ENCODE results near the gene SLC17A5. TPM values are rescaled to one million over a fixed set of nuclear protein-coding genes. Genes with fewer than 3 reads are reported as not detected.
"Not testable (repeated sequence)": the region's sequence is repeated elsewhere in the genome, so short reads cannot be mapped to it uniquely, and the experiment has no call there.

Gene SLC17A5
- total RNA-seq, 4 donors from 2014 or later: 15.0 to 17.9 (median 16.2) TPM

DNA sequence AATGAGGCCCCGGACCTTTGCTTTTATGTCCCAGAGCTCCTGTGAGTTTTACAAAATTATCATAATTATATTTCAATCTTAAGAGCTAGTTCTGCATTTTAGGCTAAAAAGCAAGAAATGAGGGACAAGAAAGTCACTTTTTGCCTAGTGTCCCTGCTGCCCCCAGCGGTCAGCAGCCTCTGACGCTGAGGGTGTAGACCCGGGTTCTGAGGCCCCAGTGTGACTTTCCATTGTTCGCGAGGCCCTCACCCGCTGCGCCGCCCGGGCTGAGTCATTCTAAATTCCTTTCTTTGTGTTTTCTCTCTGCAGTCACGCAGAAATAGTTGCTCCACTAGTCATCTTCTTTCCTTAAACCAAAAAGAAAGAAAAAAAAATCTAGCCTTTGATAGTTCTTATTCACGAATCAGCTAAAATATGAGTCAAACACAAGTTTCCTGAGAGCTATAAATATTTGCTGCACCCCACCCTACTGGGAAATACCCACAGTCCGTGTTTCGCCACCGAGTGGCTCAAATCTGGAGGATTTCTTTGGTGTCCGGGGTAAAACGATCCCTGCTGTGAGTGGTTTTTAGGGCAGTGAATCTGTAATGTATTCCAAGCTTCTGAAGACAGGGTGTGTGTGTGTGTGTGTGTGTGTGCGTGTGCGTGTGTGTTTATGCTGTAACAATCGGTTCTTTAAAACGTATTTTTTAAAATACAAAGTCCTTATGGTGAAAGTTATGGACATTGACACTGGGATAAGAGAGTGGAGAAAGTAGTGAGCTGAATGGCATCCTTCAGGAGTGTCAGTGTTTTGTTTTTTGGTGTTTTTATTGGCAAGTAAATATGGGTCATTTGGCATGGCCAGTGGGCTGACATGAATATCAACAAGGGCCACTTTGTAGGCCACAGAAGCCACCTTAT is 73.3 kb downstream of the SLC17A5 start:
- peak overlapping the region; percentile 32 to 48 (median 41) for H3K4me3 ChIP-seq
- H3K4me1 ChIP-seq: peaks cover 25 to 46% (median 40%) of the 10 kb centered on the region in 4 donors
- peak overlapping the region; percentile 89 to 94 (median 92) for H3K27ac ChIP-seq (replicated peaks in 1 of 4)
- peak; percentile 96 for DNase-seq (ENCODE audit: extremely low spot score)
- 8% methylated on average over 21 of the region's 21 CpGs for WGBS
- TF ChIP-seq POLR2AphosphoS5 (IDR thresholded peaks at IDR 0.05) (peak; percentile 79 to 91), EP300 (IDR thresholded peaks at IDR 0.05) (no peak), POLR2A (IDR thresholded peaks at IDR 0.05; ENCODE audit: low read depth) (peak; percentile 10)
- TF ChIP-seq, protein P1, sequence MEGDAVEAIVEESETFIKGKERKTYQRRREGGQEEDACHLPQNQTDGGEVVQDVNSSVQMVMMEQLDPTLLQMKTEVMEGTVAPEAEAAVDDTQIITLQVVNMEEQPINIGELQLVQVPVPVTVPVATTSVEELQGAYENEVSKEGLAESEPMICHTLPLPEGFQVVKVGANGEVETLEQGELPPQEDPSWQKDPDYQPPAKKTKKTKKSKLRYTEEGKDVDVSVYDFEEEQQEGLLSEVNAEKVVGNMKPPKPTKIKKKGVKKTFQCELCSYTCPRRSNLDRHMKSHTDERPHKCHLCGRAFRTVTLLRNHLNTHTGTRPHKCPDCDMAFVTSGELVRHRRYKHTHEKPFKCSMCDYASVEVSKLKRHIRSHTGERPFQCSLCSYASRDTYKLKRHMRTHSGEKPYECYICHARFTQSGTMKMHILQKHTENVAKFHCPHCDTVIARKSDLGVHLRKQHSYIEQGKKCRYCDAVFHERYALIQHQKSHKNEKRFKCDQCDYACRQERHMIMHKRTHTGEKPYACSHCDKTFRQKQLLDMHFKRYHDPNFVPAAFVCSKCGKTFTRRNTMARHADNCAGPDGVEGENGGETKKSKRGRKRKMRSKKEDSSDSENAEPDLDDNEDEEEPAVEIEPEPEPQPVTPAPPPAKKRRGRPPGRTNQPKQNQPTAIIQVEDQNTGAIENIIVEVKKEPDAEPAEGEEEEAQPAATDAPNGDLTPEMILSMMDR (IDR thresholded peaks at IDR 0.05): peak; percentile 25 to 54 (median 38)
- H3K9me3 ChIP-seq: no peaks in the 10 kb centered on the region
- intact Hi-C loops (cut with DNase I): loop anchor here (2.0 kb wide), 1 partner anchor 60 kb away; the partner anchor contains the start of gene EEF1A1
- H3K27me3 ChIP-seq: no peaks in the 10 kb centered on the region
- H3K36me3 ChIP-seq: no peaks in the 10 kb centered on the region

DNA sequence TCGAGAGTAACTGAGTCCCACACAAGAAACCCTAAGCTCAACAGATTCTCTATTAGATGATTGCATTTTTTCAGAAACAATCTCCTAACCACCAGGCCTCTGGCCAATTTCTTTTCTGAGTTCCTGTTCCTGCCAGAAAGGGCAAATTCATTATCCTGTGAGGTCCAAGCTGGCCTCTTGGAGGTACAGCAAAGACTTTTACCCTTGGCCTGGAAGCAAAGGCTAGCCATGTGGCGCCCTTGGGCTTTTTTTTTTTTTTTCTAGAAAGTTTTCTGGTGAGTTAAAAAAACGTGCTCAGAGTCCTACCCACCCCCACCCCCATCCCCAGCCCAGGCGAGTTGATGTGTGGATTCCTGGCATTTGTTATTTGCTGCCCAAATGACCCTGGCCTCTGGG is 73.9 kb downstream of the SLC17A5 start:
- no peak for TF ChIP-seq EP300 (IDR thresholded peaks at IDR 0.05)
- TF ChIP-seq POLR2A (IDR thresholded peaks at IDR 0.05; ENCODE audit: low read depth): no peak
- TF ChIP-seq, protein P1 (IDR thresholded peaks at IDR 0.05): no peak
- no peak for TF ChIP-seq POLR2AphosphoS5 (IDR thresholded peaks at IDR 0.05)
- no peak for DNase-seq (ENCODE audit: extremely low spot score)
- Histone ChIP-seq H3K27me3 (no peaks in the 10 kb centered on the region), H3K27ac (replicated peaks in 1 of 4) (peak overlapping the region; percentile 89 to 94 (median 92)), H3K4me1 (peaks cover 25 to 39% (median 34%) of the 10 kb centered on the region in 4 donors), H3K4me3 (peak overlapping the region; percentile 32 to 48 (median 41)), H3K9me3 (no peaks in the 10 kb centered on the region), H3K36me3 (no peaks in the 10 kb centered on the region)
- 12% methylated on average over 4 of the region's 4 CpGs for WGBS
- intact Hi-C loops (cut with DNase I): loop anchor here (2.0 kb wide), 1 partner anchor 59 kb away; the partner anchor contains the start of gene EEF1A1

- Histone ChIP-seq H3K27me3 (no peaks in the 10 kb centered on the region), H3K9me3 (no peaks in the 10 kb centered on the region), H3K4me1 (peaks cover 25 to 35% (median 30%) of the 10 kb centered on the region in 4 donors), H3K27ac (replicated peaks in 1 of 4) (peak overlapping the region; percentile 89 to 94 (median 92)), H3K4me3 (peak overlapping the region in 1 of 4 donors; percentile 32), H3K36me3 (no peaks in the 10 kb centered on the region)
- intact Hi-C loops (cut with DNase I): no loop called here
- TF ChIP-seq, protein P1 (IDR thresholded peaks at IDR 0.05): no peak
- TF ChIP-seq POLR2AphosphoS5 (IDR thresholded peaks at IDR 0.05) (no peak), POLR2A (IDR thresholded peaks at IDR 0.05; ENCODE audit: low read depth) (no peak), EP300 (IDR thresholded peaks at IDR 0.05) (no peak)
- DNase-seq (ENCODE audit: extremely low spot score): no peak
- WGBS: 75% methylated on average over 4 of the region's 4 CpGs
These were observed 74.4 kb downstream of the SLC17A5 start for GRCh38 chr6:73579389-73579788.

- intact Hi-C loops (cut with DNase I): no loop called here
- H3K27me3 ChIP-seq: no peaks in the 10 kb centered on the region
- DNase-seq (ENCODE audit: extremely low spot score): no peak
- no peak overlapping the region for H3K27ac ChIP-seq (replicated peaks in 1 of 4)
- H3K9me3 ChIP-seq: no peaks in the 10 kb centered on the region
- no peak overlapping the region for H3K4me3 ChIP-seq
- 85% methylated on average over 2 of the region's 2 CpGs for WGBS
- no peaks in the 10 kb centered on the region for H3K36me3 ChIP-seq
- TF ChIP-seq, protein P1 (IDR thresholded peaks at IDR 0.05): no peak
- TF ChIP-seq EP300 (IDR thresholded peaks at IDR 0.05) (no peak), POLR2AphosphoS5 (IDR thresholded peaks at IDR 0.05) (no peak), POLR2A (IDR thresholded peaks at IDR 0.05; ENCODE audit: low read depth) (no peak)
- H3K4me1 ChIP-seq: peaks cover 25 to 34% (median 30%) of the 10 kb centered on the region in 4 donors
These were observed 76.1 kb downstream of the SLC17A5 start for GRCh38 chr6:73577676-73578075.

DNA sequence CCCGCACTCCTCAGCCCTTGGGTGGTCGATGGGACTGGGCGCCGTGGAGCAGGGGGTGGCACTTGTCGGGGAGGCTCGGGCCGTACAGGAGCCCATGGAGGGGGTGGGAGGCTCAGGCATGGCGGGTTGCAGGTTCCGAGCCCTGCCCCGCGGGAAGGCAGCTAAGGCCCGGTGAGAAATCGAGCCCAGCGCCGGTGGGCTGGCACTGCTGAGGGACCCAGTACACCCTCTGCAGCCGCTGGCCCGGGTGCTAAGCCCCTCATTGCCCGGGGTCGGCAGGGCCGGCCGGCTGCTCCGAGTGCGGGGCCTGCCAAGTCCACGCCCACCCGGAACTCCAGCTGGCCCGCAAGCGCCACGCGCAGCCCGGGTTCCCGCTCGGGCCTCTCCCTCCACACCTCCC is 81.3 kb downstream of the SLC17A5 start:
- H3K27me3 ChIP-seq; H3K36me3 ChIP-seq; intact Hi-C loops (cut with DNase I); H3K9me3 ChIP-seq; H3K27ac ChIP-seq (replicated peaks in 1 of 4); H3K4me3 ChIP-seq; DNase-seq (ENCODE audit: extremely low spot score): not testable (repeated sequence)
- peaks cover 0 to 10% (median 8%) of the 10 kb centered on the region in 4 donors for H3K4me1 ChIP-seq
- 98% methylated on average over 13 of the region's 32 CpGs for WGBS

DNA sequence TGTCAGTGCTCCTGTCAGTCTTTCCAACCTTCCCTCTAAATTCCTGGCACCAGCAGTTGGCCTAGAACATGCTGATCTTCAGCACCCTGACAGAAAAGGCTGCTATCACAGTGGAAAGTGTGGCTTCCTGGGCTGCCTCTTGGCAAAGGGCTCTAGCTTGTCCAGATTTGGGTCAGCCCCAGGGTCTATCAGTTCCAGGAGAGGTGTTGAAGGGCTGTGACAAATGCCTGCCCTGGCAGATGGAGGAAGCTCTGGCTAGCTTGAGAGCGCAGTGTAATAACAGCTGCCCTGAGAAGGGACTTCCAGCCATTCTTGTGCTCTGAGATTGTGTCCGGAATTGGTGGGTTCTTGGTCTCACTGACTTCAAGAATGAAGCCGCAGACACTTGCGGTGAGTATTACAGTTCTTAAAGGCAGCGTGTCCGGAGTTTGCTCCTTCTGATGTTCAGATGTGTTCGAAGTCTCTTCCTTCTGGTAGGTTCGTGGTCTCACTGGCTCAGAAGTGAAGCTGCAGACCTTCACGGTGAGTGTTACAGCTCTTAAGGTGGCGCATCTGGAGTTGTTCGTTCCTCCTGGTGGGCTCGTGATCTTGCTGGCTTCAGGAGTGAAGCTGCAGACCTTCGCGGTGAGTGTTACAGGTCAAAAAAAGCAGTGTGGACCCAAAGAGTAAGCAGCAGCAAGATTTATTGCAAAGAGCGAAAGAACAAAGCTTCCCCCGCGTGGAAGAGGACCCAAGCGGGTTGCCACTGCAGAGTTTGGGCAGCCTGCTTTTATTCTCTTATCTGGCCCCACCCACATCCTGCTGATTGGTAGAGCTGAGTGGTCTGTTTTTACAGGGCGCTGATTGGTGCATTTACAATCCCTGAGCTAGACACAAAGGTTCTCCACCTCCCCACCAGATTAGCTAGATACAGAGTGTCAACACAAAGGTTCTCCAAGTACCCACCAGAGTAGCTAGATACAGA is 82.3 kb downstream of the SLC17A5 start:
- H3K4me3 ChIP-seq; H3K27me3 ChIP-seq; H3K27ac ChIP-seq (replicated peaks in 1 of 4); H3K9me3 ChIP-seq; intact Hi-C loops (cut with DNase I); H3K36me3 ChIP-seq; DNase-seq (ENCODE audit: extremely low spot score): not testable (repeated sequence)
- peaks cover 3 to 13% (median 10%) of the 10 kb centered on the region in 4 donors for H3K4me1 ChIP-seq
- WGBS: 89% methylated on average over 19 of the region's 19 CpGs

Measured in esophagus muscularis mucosa (tissue), 4 donors.